DMS114 treated with DMSO at 0.1 percent for 48 hours (cell line): Measurements from ENCODE around the gene SSR3.
"Not testable (repeated sequence)": the region's sequence is repeated elsewhere in the genome, so short reads cannot be mapped to it uniquely, and the experiment has no call there.

Experiments used
- DNase-seq: peaks from one replicate; lab custom pipeline; 2025; ENCODE audit not compliant: unreplicated experiment; lab: John Stamatoyannopoulos, UW

SSR3 gene

GRCh38 chr3:156576651-156577348 lies 21.9 kb upstream of the SSR3 start:
- DNase-seq = no peak

- no peak for DNase-seq
Measured at GRCh38 chr3:156576051-156576450, 21.1 kb upstream of the SSR3 start.

GRCh38 chr3:156575641-156576040 lies 20.7 kb upstream of the SSR3 start:
- no peak for DNase-seq

GRCh38 chr3:156569881-156570280 lies 15.0 kb upstream of the SSR3 start:
- DNase-seq = not testable (repeated sequence)

GRCh38 chr3:156569016-156569415 lies 14.1 kb upstream of the SSR3 start:
- not testable (repeated sequence) for DNase-seq

GRCh38 chr3:156563900-156564682 lies 9.2 kb upstream of the SSR3 start:
- DNase-seq = no peak

- not testable (repeated sequence) for DNase-seq
Measured at GRCh38 chr3:156562486-156562885, 7.6 kb upstream of the SSR3 start.

GRCh38 chr3:156561533-156561932 lies 6.6 kb upstream of the SSR3 start:
- no peak for DNase-seq

- DNase-seq = no peak
Measured at GRCh38 chr3:156559321-156559720, 4.4 kb upstream of the SSR3 start.

GRCh38 chr3:156558389-156558788 lies 3.5 kb upstream of the SSR3 start:
- DNase-seq = no peak

- no peak for DNase-seq
Measured at GRCh38 chr3:156554515-156554841, 439 bp downstream of the SSR3 start.

- DNase-seq = no peak
Measured at GRCh38 chr3:156553705-156554356, 1.1 kb downstream of the SSR3 start.

GRCh38 chr3:156552973-156553372 lies 1.9 kb downstream of the SSR3 start:
- DNase-seq = no peak

- DNase-seq = no peak
Measured at GRCh38 chr3:156551746-156552145, 3.2 kb downstream of the SSR3 start.

- DNase-seq = no peak
Measured at GRCh38 chr3:156551261-156551660, 3.7 kb downstream of the SSR3 start.

- DNase-seq = no peak
Measured at GRCh38 chr3:156548902-156549301, 6.0 kb downstream of the SSR3 start.

GRCh38 chr3:156548041-156548687 lies 6.8 kb downstream of the SSR3 start:
- no peak for DNase-seq

GRCh38 chr3:156547637-156548036 lies 7.3 kb downstream of the SSR3 start:
- DNase-seq = no peak

- DNase-seq = no peak
Measured at GRCh38 chr3:156543043-156543555, 11.8 kb downstream of the SSR3 start.

- DNase-seq = no peak
Measured at GRCh38 chr3:156542101-156543042, 12.5 kb downstream of the SSR3 start.
